ENCODE data around the gene PROSER1.

DNA sequence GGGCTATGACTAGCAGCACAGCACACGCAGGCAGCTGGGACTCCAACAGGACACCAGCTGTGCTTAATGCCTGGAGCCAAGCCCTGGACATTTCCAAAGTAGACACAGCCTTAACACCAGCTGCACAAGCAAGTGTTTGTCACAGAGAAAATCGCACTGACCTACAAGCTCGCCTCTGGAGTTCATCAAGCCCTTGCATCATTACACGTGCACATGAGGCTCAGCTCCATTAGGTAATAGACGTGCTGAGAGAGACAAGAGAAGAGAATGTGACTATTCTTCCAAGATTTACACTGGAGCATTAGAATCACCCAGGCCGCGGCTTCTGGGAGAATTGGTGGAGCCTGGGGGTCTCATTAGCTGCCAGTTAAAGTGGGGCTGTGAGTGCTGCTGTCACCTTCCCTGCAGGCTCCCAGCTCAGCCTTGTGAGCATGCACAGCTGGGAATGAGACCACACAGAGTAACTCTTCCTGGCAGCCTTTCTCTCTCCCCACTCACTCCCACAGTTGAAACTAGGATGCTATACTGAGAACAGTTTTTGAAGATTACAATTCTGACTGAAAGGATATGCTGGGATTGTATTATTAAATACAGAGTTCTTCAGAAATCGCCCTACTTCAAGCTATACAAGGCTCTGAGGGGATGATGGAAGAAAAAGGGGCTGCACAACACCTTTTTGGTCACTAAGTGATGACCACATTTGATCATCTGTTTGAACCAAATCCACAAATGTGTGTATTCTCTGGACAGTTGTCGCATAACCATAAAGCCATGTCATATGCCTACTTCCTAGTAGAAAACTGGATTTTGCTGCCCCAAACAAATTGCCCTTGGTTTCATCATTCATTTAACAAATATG, 57.8 kb downstream of the PROSER1 start:
- TF ChIP-seq, protein P1, sequence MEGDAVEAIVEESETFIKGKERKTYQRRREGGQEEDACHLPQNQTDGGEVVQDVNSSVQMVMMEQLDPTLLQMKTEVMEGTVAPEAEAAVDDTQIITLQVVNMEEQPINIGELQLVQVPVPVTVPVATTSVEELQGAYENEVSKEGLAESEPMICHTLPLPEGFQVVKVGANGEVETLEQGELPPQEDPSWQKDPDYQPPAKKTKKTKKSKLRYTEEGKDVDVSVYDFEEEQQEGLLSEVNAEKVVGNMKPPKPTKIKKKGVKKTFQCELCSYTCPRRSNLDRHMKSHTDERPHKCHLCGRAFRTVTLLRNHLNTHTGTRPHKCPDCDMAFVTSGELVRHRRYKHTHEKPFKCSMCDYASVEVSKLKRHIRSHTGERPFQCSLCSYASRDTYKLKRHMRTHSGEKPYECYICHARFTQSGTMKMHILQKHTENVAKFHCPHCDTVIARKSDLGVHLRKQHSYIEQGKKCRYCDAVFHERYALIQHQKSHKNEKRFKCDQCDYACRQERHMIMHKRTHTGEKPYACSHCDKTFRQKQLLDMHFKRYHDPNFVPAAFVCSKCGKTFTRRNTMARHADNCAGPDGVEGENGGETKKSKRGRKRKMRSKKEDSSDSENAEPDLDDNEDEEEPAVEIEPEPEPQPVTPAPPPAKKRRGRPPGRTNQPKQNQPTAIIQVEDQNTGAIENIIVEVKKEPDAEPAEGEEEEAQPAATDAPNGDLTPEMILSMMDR (IDR thresholded peaks at IDR 0.05), result no peak
- TF ChIP-seq POLR2A (IDR thresholded peaks at IDR 0.05), result no peak
- TF ChIP-seq EP300 (IDR thresholded peaks at IDR 0.05), result peak in 1 of 2 donors; percentile 56

Data from tibial nerve (tissue), 4 donors.